PC-9 (cell line): ENCODE measurements around the gene PSMB5. TPM values are rescaled to one million over a fixed set of nuclear protein-coding genes. Genes with fewer than 3 reads are reported as not detected.

Experiments used
- BruUV-seq: library from RNA; stranded (reverse); fragments of 400-500 nt; replicated peaks from 2 replicates; lab custom pipeline; 2021; lab: Mats Ljungman, UMichigan
- CTCF ChIA-PET: fragments of 300-600 bp; sonication (Branson Sonifier 250); formaldehyde crosslinking; loops from one replicate; lab custom pipeline; 2022; ENCODE audit warnings: antibody characterized with exemption; lab: Charles Lee
- POLR2A ChIA-PET: fragments of 300-600 bp; sonication (Branson Sonifier 250); formaldehyde crosslinking; loops from one replicate; lab custom pipeline; 2022; ENCODE audit warnings: antibody characterized with exemption; ENCODE audit not compliant: unreplicated experiment; lab: Charles Lee
- DNase-seq, 2 experiments: peaks; one replicate each; pipeline versions ENCODE4 v3.0.0 to v3.0.0-alpha.2; 2015 to 2022; ENCODE audit warnings: mixed read lengths in 1 of 2
- H2AFZ ChIP-seq: fragments of 200-600 bp; sonication (generic); 2 replicates; pipeline ENCODE4 v1.8.1; 2017; ENCODE audit warnings: antibody characterized with exemption
- H3F3A ChIP-seq: fragments of 200-600 bp; sonication (generic); 2 replicates; pipeline ENCODE4 v1.8.1; 2017; ENCODE audit warnings: antibody characterized with exemption, mild to moderate bottlenecking, low read depth; ENCODE audit not compliant: insufficient read depth
- H3K27ac ChIP-seq: fragments of 200-600 bp; sonication (generic); 2 replicates; pipeline ENCODE4 v1.6.1; 2016; ENCODE audit warnings: mixed run types
- H3K27me3 ChIP-seq: fragments of 200-600 bp; sonication (generic); 2 replicates; pipeline ENCODE4 v1.6.1; 2016; ENCODE audit warnings: low read depth, mixed run types; ENCODE audit not compliant: insufficient read depth
- H3K36me3 ChIP-seq: fragments of 200-600 bp; sonication (generic); 2 replicates; pipeline ENCODE4 v1.6.1; 2016; ENCODE audit warnings: low read depth, mixed run types
- H3K4me1 ChIP-seq: fragments of 200-600 bp; sonication (generic); replicated peaks from 2 replicates; pipeline ENCODE4 v1.6.1; 2016; ENCODE audit warnings: mixed run types; ENCODE audit not compliant: insufficient read depth
- H3K4me2 ChIP-seq: fragments of 200-600 bp; sonication (generic); 2 replicates; pipeline ENCODE4 v1.6.1; 2017; ENCODE audit warnings: mixed run types
- H3K4me3 ChIP-seq: fragments of 200-600 bp; sonication (generic); 2 replicates; pipeline ENCODE4 v1.6.1; 2016; ENCODE audit warnings: mixed run types
- H3K79me2 ChIP-seq: fragments of 200-600 bp; sonication (generic); 2 replicates; pipeline ENCODE4 v1.6.1; 2017; ENCODE audit warnings: low read depth, mixed run types
- H3K9me2 ChIP-seq: fragments of 200-600 bp; sonication (generic); 2 replicates; pipeline ENCODE4 v1.8.1; 2017; ENCODE audit warnings: mild to moderate bottlenecking; ENCODE audit not compliant: insufficient read depth
- H3K9me3 ChIP-seq: fragments of 200-600 bp; sonication (generic); 2 replicates; pipeline ENCODE4 v1.8.1; 2016; ENCODE audit warnings: low read depth; ENCODE audit not compliant: insufficient read depth
- H4K20me1 ChIP-seq: fragments of 200-600 bp; sonication (generic); 2 replicates; pipeline ENCODE4 v1.8.1; 2017; ENCODE audit not compliant: insufficient read depth
- EZH2 ChIP-seq: fragments of 200-600 bp; sonication (generic); IDR thresholded peaks from 2 replicates; pipeline ENCODE4 v1.8.0; 2017; ENCODE audit warnings: antibody characterized with exemption, low read depth
- intact Hi-C: fragments of 100-400 bp; cut with micrococcal nuclease; formaldehyde crosslinking; loops from one replicate; pipeline ENCODE4 v1.10.0; 2022; ENCODE audit not compliant: unreplicated experiment
- total RNA-seq: library from RNA; stranded (reverse); gene quantifications from 2 replicates; pipeline ENCODE4 v1.2.3, GENCODE V29; 2021
- TF ChIP-seq, protein P1 (sequence below): fragments of 200-600 bp; sonication (generic); conservative IDR thresholded peaks from 2 replicates; pipeline ENCODE4 v1.6.1; 2017; ENCODE audit warnings: mixed run types, antibody characterized with exemption, mild to moderate bottlenecking, moderate library complexity

Gene PSMB5
- total RNA-seq, 1 experiment from 2014 or later = 122 TPM

DNA sequence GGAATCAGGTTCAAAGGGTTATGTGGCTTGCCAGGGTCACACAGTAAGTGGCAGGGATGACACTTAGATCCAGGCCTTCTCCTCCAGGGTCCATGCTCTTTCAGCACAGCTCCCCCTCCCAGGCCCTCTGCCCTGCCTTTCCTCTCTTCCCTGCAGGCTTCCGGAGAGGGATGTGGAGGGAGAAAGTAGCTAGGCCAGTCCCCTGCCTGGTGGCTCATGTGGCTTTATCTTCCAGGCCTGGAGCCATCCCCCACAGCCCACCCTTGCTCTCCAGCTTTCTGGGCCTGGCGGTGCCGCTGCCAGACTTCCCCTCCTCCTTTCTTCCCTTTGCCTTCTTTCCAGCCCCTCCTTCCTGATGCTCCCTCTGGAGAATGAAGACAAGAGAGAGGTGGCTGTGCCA, 9.1 kb upstream of the PSMB5 start:
- no peak overlapping the region for H3K4me3 ChIP-seq
- no peak for TF ChIP-seq EZH2
- TF ChIP-seq, protein P1, sequence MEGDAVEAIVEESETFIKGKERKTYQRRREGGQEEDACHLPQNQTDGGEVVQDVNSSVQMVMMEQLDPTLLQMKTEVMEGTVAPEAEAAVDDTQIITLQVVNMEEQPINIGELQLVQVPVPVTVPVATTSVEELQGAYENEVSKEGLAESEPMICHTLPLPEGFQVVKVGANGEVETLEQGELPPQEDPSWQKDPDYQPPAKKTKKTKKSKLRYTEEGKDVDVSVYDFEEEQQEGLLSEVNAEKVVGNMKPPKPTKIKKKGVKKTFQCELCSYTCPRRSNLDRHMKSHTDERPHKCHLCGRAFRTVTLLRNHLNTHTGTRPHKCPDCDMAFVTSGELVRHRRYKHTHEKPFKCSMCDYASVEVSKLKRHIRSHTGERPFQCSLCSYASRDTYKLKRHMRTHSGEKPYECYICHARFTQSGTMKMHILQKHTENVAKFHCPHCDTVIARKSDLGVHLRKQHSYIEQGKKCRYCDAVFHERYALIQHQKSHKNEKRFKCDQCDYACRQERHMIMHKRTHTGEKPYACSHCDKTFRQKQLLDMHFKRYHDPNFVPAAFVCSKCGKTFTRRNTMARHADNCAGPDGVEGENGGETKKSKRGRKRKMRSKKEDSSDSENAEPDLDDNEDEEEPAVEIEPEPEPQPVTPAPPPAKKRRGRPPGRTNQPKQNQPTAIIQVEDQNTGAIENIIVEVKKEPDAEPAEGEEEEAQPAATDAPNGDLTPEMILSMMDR = no peak
- H2AFZ ChIP-seq = no peak overlapping the region
- no peaks in the 10 kb centered on the region for H3K27me3 ChIP-seq
- no peak overlapping the region for H3K27ac ChIP-seq
- H3K4me1 ChIP-seq = no peaks in the 10 kb centered on the region
- ChIA-PET POLR2A (no interaction called here), CTCF (no interaction called here)
- DNase-seq = no peak
- no peaks in the 10 kb centered on the region for H3K9me3 ChIP-seq
- no peak overlapping the region for H3K4me2 ChIP-seq
- H3K9me2 ChIP-seq = no peaks in the 10 kb centered on the region
- H4K20me1 ChIP-seq = no peaks in the 10 kb centered on the region
- no peaks in the 10 kb centered on the region for H3F3A ChIP-seq
- BruUV-seq = no TSS peak
- no peaks in the 10 kb centered on the region for H3K36me3 ChIP-seq
- intact Hi-C loops = no loop called here
- no peaks in the 10 kb centered on the region for H3K79me2 ChIP-seq

- Histone ChIP-seq H4K20me1 (no peaks in the 10 kb centered on the region), H3K36me3 (no peaks in the 10 kb centered on the region), H2AFZ (no peak overlapping the region), H3K4me2 (no peak overlapping the region), H3K9me2 (no peaks in the 10 kb centered on the region), H3K79me2 (no peaks in the 10 kb centered on the region), H3K9me3 (no peaks in the 10 kb centered on the region), H3K4me3 (no peak overlapping the region), H3K27ac (no peak overlapping the region), H3F3A (no peaks in the 10 kb centered on the region), H3K27me3 (no peaks in the 10 kb centered on the region), H3K4me1 (no peaks in the 10 kb centered on the region)
- DNase-seq = no peak
- intact Hi-C loops = no loop called here
- no TSS peak for BruUV-seq
- CTCF ChIA-PET = no interaction called here
- POLR2A ChIA-PET = interaction anchor here (0.6 kb wide), 1 partner anchor 10 kb away, joined by 4 read pairs; no protein-coding TSS in a partner anchor
- no peak for TF ChIP-seq EZH2
- TF ChIP-seq, protein P1 = no peak
Observed at GRCh38 chr14:23043145-23043544, 8.4 kb upstream of the PSMB5 start.

- H2AFZ ChIP-seq = no peak within 1 kb of the TSS
- H3K4me1 ChIP-seq = no peaks in the 10 kb centered on the region
- ChIA-PET POLR2A (no interaction called here), CTCF (no interaction called here)
- intact Hi-C loops = no loop called here
- no peaks in the 10 kb centered on the region for H3K9me2 ChIP-seq
- BruUV-seq = no TSS peak
- DNase-seq = no peak
- H3F3A ChIP-seq = no peaks in the 10 kb centered on the region
- no peaks in the 10 kb centered on the region for H3K79me2 ChIP-seq
- no peaks in the 10 kb centered on the region for H4K20me1 ChIP-seq
- H3K27me3 ChIP-seq = no peaks in the 10 kb centered on the region
- H3K4me3 ChIP-seq = no peak within 1 kb of the TSS
- H3K4me2 ChIP-seq = no peak within 1 kb of the TSS
- H3K9me3 ChIP-seq = no peaks in the 10 kb centered on the region
- no peak for TF ChIP-seq EZH2
- TF ChIP-seq, protein P1 = no peak
- H3K36me3 ChIP-seq = no peaks in the 10 kb centered on the region
- no peak within 1 kb of the TSS for H3K27ac ChIP-seq
Observed at GRCh38 chr14:23042162-23042965, 7.7 kb upstream of the PSMB5 start, which contains the start of gene PSMB11. Gene PSMB11, plus strand, starts transcription at chr14:23042212. Its CDS starts 14 bp downstream, at chr14:23042226.
